ENCODE data around the gene KCNQ1. TPM values are rescaled to one million over a fixed set of nuclear protein-coding genes. Genes with fewer than 3 reads are reported as not detected.

Gene KCNQ1
- total and polyA plus RNA-seq, 2 of the 13 experiments (the other 11 are each of a cell fraction or from before 2014, with no cell fraction given) = 0.02 to 0.08 TPM

- no peak for TF ChIP-seq ZNF282 (IDR thresholded peaks at IDR 0.05; ENCODE audit: partially characterized antibody)
- TF ChIP-seq ZNF280B (CRISPR knock-in tag; IDR thresholded peaks at IDR 0.05; ENCODE audit: borderline replicate concordance) = peak; percentile 49; the same call in 1 of the 2 replicates
- TF ChIP-seq HDAC6 (IDR thresholded peaks at IDR 0.05; ENCODE audit: low read depth, low read length) = no peak
- 0 out of 2 replicates have a peak, but pooled peaks have one; percentile 5 for TF ChIP-seq ZBTB20 (CRISPR knock-in tag; IDR thresholded peaks at IDR 0.05; ENCODE audit: borderline replicate concordance, low read depth)
- TF ChIP-seq ZNF780A (CRISPR knock-in tag; IDR thresholded peaks at IDR 0.05) = no peak
- TF ChIP-seq ZNF781 (CRISPR knock-in tag; IDR thresholded peaks at IDR 0.05; ENCODE audit: borderline replicate concordance, not compliant biosample characterization) = peak; percentile 6
- TF ChIP-seq RERE (CRISPR knock-in tag; IDR thresholded peaks at IDR 0.05; ENCODE audit: low read depth) = no peak
- no peak for TF ChIP-seq ZNF205 (CRISPR knock-in tag; IDR thresholded peaks at IDR 0.05)
- 0 out of 2 replicates have a peak, but pooled peaks have one; percentile 60 for TF ChIP-seq ZNF264 (CRISPR knock-in tag; IDR thresholded peaks at IDR 0.05)
- 0 out of 2 replicates have a peak, but pooled peaks have one; percentile 19 for TF ChIP-seq ZNF296 (CRISPR knock-in tag; conservative IDR thresholded peaks at IDR 0.05)
- TF ChIP-seq JDP2 (CRISPR knock-in tag; IDR thresholded peaks at IDR 0.05; ENCODE audit: borderline replicate concordance) = no peak
- TF ChIP-seq ZNF784 (CRISPR knock-in tag; IDR thresholded peaks at IDR 0.05; ENCODE audit: borderline replicate concordance) = peak; percentile 8; the same call in 1 of the 2 replicates
Observed at GRCh38 chr11:2400762-2401435, 43.9 kb upstream of the KCNQ1 start (continued).

All from HepG2 (cell line).